Measurements from ENCODE around the gene IPCEF1. TPM values are rescaled to one million over a fixed set of nuclear protein-coding genes. Genes with fewer than 3 reads are reported as not detected.

The IPCEF1 gene
- total RNA-seq, 1 experiment from 2014 or later, result 0.48 TPM

- no peaks in the 10 kb centered on the region for H3K79me1 ChIP-seq (ENCODE audit: insufficient read depth, low read depth, low read length, poor library complexity, severe bottlenecking)
- Mint-ChIP-seq H3K27me3 (ENCODE audit: low read depth) (no peaks in the 10 kb centered on the region), H3K36me3 (ENCODE audit: insufficient read depth in 1 of 3, low read depth in 3 of 3) (no peaks in the 10 kb centered on the region), H3K9me3 (no peaks in the 10 kb centered on the region; a peak in 1 of 5 replicates), H3K27ac (no peak overlapping the region), H3K4me1 (no peaks in the 10 kb centered on the region), H3K4me3 (no peak overlapping the region)
- no CpG with 5 or more reads among the region's 1 CpG for WGBS (ENCODE audit: extremely low coverage, insufficient read length, low lambda C conversion rate)
- no peaks in the 10 kb centered on the region for H4K20me1 ChIP-seq (ENCODE audit: control insufficient read depth, insufficient read depth, insufficient read length)
- no peak overlapping the region for H2BK20ac ChIP-seq (ENCODE audit: low read depth, low read length, poor library complexity, severe bottlenecking)
- no peak overlapping the region for H3K56ac ChIP-seq (ENCODE audit: insufficient read length, low read depth, low read length)
- H3K23me2 ChIP-seq (ENCODE audit: insufficient read length, low read depth, low read length, poor library complexity, severe bottlenecking), result no peaks in the 10 kb centered on the region
- DNase-seq, result no peak
- no peak overlapping the region for H3T11ph ChIP-seq (ENCODE audit: low read length)
- H3K18ac ChIP-seq (ENCODE audit: insufficient read length, low read depth, low read length), result no peak overlapping the region
- H3K9ac ChIP-seq (ENCODE audit: extremely low read depth, insufficient read length, low read length), result no peak overlapping the region
- TF ChIP-seq CTCF (conservative IDR thresholded peaks at IDR 0.05), result no peak
- no peak overlapping the region for H3K27ac ChIP-seq (ENCODE audit: insufficient read length, low read depth, low read length)
- H3K4me1 ChIP-seq (ENCODE audit: insufficient read depth, low read length), result no peaks in the 10 kb centered on the region
- H3K23ac ChIP-seq (ENCODE audit: insufficient read length, low read depth, low read length), result no peak overlapping the region
- no peaks in the 10 kb centered on the region for H3K27me3 ChIP-seq (ENCODE audit: insufficient read depth, low read length)
- H3K79me2 ChIP-seq (ENCODE audit: insufficient read depth, low read length), result no peaks in the 10 kb centered on the region
- H3K9me3 ChIP-seq (ENCODE audit: control insufficient read depth, low read depth, low read length), result no peaks in the 10 kb centered on the region
- H4K8ac ChIP-seq (replicated peaks; ENCODE audit: insufficient read length, low read depth, low read length), result no peak overlapping the region
- H3K14ac ChIP-seq (ENCODE audit: insufficient read depth, low read length), result no peak overlapping the region
- no peak overlapping the region for H4K5ac ChIP-seq (ENCODE audit: insufficient read length, low read depth, low read length)
- no peak overlapping the region for H2BK5ac ChIP-seq (ENCODE audit: insufficient read length, low read length)
- H4K91ac ChIP-seq (ENCODE audit: insufficient read length, low read depth, low read length), result no peak overlapping the region
- no peak overlapping the region for H2BK120ac ChIP-seq (ENCODE audit: low read depth, low read length, poor library complexity, severe bottlenecking)
- no peak overlapping the region for H3K4ac ChIP-seq (ENCODE audit: low read depth, low read length)
- no peak overlapping the region for H2AFZ ChIP-seq (ENCODE audit: low read length)
- H3K4me2 ChIP-seq (ENCODE audit: insufficient read depth, insufficient read length, low read length), result no peak overlapping the region
- H2BK15ac ChIP-seq (ENCODE audit: low read depth, low read length), result no peak overlapping the region
- H2BK12ac ChIP-seq (ENCODE audit: insufficient read length, low read depth, low read length), result no peak overlapping the region
- H2AK5ac ChIP-seq (ENCODE audit: insufficient read length, low read length), result no peak overlapping the region
Measured at GRCh38 chr6:154111025-154111424, 245.6 kb downstream of the IPCEF1 start.

Data from H9 (cell line).